ENCODE results near the gene PRND.

DNA sequence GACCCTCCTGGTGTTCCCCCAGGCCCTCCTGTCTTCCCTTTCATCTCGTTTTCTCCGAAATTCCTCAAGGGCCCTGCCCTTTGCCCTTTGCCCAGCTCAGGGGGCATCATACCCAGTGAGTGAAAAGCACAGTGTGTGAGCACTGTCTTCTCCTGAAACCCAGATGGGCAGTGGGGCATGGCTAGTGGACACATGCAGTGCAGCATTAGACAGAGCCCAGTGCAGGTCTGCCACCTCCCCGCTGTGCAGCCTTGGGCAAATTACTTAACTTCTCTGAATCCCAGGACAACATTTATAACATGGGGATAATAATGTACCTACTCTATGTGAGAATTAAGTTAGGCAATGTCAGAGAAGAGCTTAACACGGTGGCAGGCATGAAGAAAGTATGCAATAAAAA is 1.3 kb downstream of the PRND start:
- TF ChIP-seq POLR2A (IDR thresholded peaks at IDR 0.05; ENCODE audit: low read length), result no peak
- TF ChIP-seq GATA1 (IDR thresholded peaks at IDR 0.05; ENCODE audit: low read depth, low read length), result no peak
